OCI-LY1 (cell line): Measurements from ENCODE around the gene GSE1.

Experiments
- CTCF ChIP-seq: fragments of 200-600 bp; sonication (generic), shearing (Covaris generic); IDR thresholded peaks from 2 replicates; pipeline ENCODE4 v1.5.1; 2017; ENCODE audit warnings: mild to moderate bottlenecking, antibody characterized with exemption, low read length, moderate library complexity, mixed read lengths
- EZH2 ChIP-seq: fragments of 200-600 bp; sonication (generic), shearing (Covaris generic); IDR thresholded peaks from 2 replicates; pipeline ENCODE4 v1.8.0; 2017; ENCODE audit warnings: borderline replicate concordance, mixed run types, mild to moderate bottlenecking, antibody characterized with exemption, low read length, moderate library complexity, mixed read lengths

- TF ChIP-seq CTCF = no peak
- TF ChIP-seq EZH2 = no peak
These were observed 44.6 kb upstream of the GSE1 start for GRCh38 chr16:85568519-85568918.
